Smooth muscle cell (in vitro differentiated cells): Measurements from ENCODE around the gene MCTP2. TPM values are rescaled to one million over a fixed set of nuclear protein-coding genes. Genes with fewer than 3 reads are reported as not detected.

ENCODE experiments used
- DNase-seq: peaks from one replicate; lab custom pipeline; 2025; ENCODE audit not compliant: unreplicated experiment; lab: John Stamatoyannopoulos, UW
- H2AFZ ChIP-seq: fragments of 200-600 bp; sonication (generic); 2 replicates; pipeline ENCODE4 v1.6.0; 2016; ENCODE audit warnings: antibody characterized with exemption, low read depth, mild to moderate bottlenecking
- H3F3A ChIP-seq: fragments of 200-600 bp; sonication (generic); 2 replicates; pipeline ENCODE4 v1.6.0; 2017; ENCODE audit warnings: antibody characterized with exemption, low read depth
- H3K27ac ChIP-seq: fragments of 200-600 bp; sonication (generic); 2 replicates; pipeline ENCODE4 v1.5.1; 2016; ENCODE audit warnings: low read depth, mild to moderate bottlenecking
- H3K27me3 ChIP-seq: fragments of 200-600 bp; sonication (generic); 2 replicates; pipeline ENCODE4 v1.6.1; 2016; ENCODE audit warnings: low read depth, mild to moderate bottlenecking
- H3K36me3 ChIP-seq: fragments of 200-600 bp; sonication (generic); 2 replicates; pipeline ENCODE4 v1.5.1; 2016; ENCODE audit warnings: low read depth
- H3K4me1 ChIP-seq: fragments of 200-600 bp; sonication (generic); 2 replicates; pipeline ENCODE4 v1.5.1; 2016; ENCODE audit warnings: low read depth
- H3K4me2 ChIP-seq: fragments of 200-600 bp; sonication (generic); 2 replicates; pipeline ENCODE4 v1.6.0; 2016; ENCODE audit warnings: mild to moderate bottlenecking
- H3K4me3 ChIP-seq: fragments of 200-600 bp; sonication (generic); 2 replicates; pipeline ENCODE4 v1.5.1; 2016; ENCODE audit warnings: mild to moderate bottlenecking
- H3K79me2 ChIP-seq: fragments of 200-600 bp; sonication (generic); 2 replicates; pipeline ENCODE4 v1.6.0; 2016; ENCODE audit warnings: low read depth, mild to moderate bottlenecking
- H3K9ac ChIP-seq: fragments of 200-600 bp; sonication (generic); 2 replicates; pipeline ENCODE4 v1.6.0; 2016; ENCODE audit warnings: low read depth
- H3K9me3 ChIP-seq: fragments of 200-600 bp; sonication (generic); replicated peaks from 2 replicates; pipeline ENCODE4 v1.5.1; 2016; ENCODE audit warnings: low read depth
- H4K20me1 ChIP-seq: fragments of 200-600 bp; sonication (generic); 2 replicates; pipeline ENCODE4 v1.6.0; 2016; ENCODE audit warnings: low read depth
- CTCF ChIP-seq: fragments of 200-600 bp; sonication (generic); IDR thresholded peaks from 2 replicates; pipeline ENCODE4 v1.5.1; 2017; ENCODE audit warnings: borderline replicate concordance, mild to moderate bottlenecking, antibody characterized with exemption; ENCODE audit not compliant: insufficient read depth, poor library complexity, severe bottlenecking
- WGBS: methylation state at CpG from one replicate; pipeline ENCODE4 v1.1.7; 2016; ENCODE audit warnings: low lambda C conversion rate; 5-methylcytosine and 5-hydroxymethylcytosine counted together
- polyA plus RNA-seq: library from polyadenylated mRNA; unstranded; fragments of >200 nt; fragmentation: Nextera tagmentation; extraction: Ambion mirVana; gene quantifications from 2 replicates; pipeline ENCODE4 v1.2.1, GENCODE V29; 2016
- total RNA-seq: library from RNA; depleted of rRNA; stranded (reverse); fragments of >200 nt; gene quantifications from 2 replicates; pipeline ENCODE4 v1.2.3, GENCODE V29; 2014

The MCTP2 gene
- total and polyA plus RNA-seq, 2 experiments from 2014 or later: 12.1 to 32.1 TPM

- no peaks in the 10 kb centered on the region for H3K9me3 ChIP-seq
- H3K36me3 ChIP-seq: no peaks in the 10 kb centered on the region
- H4K20me1 ChIP-seq: peaks cover 44% of the 10 kb centered on the region
- H3K27ac ChIP-seq: no peak overlapping the region
- H3K4me3 ChIP-seq: no peak overlapping the region
- no peak for DNase-seq
- no peak overlapping the region for H3K9ac ChIP-seq
- H3K4me2 ChIP-seq: no peak overlapping the region
- H3K79me2 ChIP-seq: no peaks in the 10 kb centered on the region
- TF ChIP-seq CTCF: no peak
- H3K4me1 ChIP-seq: no peaks in the 10 kb centered on the region
- no peak overlapping the region for H2AFZ ChIP-seq
- H3F3A ChIP-seq: no peaks in the 10 kb centered on the region
- WGBS: 62% methylated on average over 3 of the region's 3 CpGs
- no peaks in the 10 kb centered on the region for H3K27me3 ChIP-seq
Observed at GRCh38 chr15:94331731-94332130, 100.4 kb downstream of the MCTP2 start.

GRCh38 chr15:94335616-94336015, 104.3 kb downstream of the MCTP2 start:
- H3K27ac ChIP-seq: no peak overlapping the region
- no peaks in the 10 kb centered on the region for H3K36me3 ChIP-seq
- no peaks in the 10 kb centered on the region for H3K9me3 ChIP-seq
- H2AFZ ChIP-seq: no peak overlapping the region
- H3K27me3 ChIP-seq: no peaks in the 10 kb centered on the region
- no peaks in the 10 kb centered on the region for H3K4me1 ChIP-seq
- peaks cover 29% of the 10 kb centered on the region for H4K20me1 ChIP-seq
- H3K4me2 ChIP-seq: no peak overlapping the region
- no peak overlapping the region for H3K9ac ChIP-seq
- DNase-seq: no peak
- H3K79me2 ChIP-seq: no peaks in the 10 kb centered on the region
- no peak overlapping the region for H3K4me3 ChIP-seq
- H3F3A ChIP-seq: no peaks in the 10 kb centered on the region
- 83% methylated on average over 3 of the region's 3 CpGs for WGBS
- no peak for TF ChIP-seq CTCF

GRCh38 chr15:94336817-94337467, 105.6 kb downstream of the MCTP2 start:
- peaks cover 18% of the 10 kb centered on the region for H4K20me1 ChIP-seq
- no peak overlapping the region for H3K9ac ChIP-seq
- no peaks in the 10 kb centered on the region for H3K36me3 ChIP-seq
- WGBS: 96% methylated on average over 13 of the region's 13 CpGs
- no peak overlapping the region for H3K27ac ChIP-seq
- no peak overlapping the region for H3K4me2 ChIP-seq
- no peaks in the 10 kb centered on the region for H3K79me2 ChIP-seq
- H2AFZ ChIP-seq: no peak overlapping the region
- no peaks in the 10 kb centered on the region for H3K4me1 ChIP-seq
- no peak overlapping the region for H3K4me3 ChIP-seq
- no peak for TF ChIP-seq CTCF
- H3K27me3 ChIP-seq: no peaks in the 10 kb centered on the region
- no peak for DNase-seq
- H3K9me3 ChIP-seq: no peaks in the 10 kb centered on the region
- no peaks in the 10 kb centered on the region for H3F3A ChIP-seq

- H2AFZ ChIP-seq: no peak overlapping the region
- H3K4me1 ChIP-seq: no peaks in the 10 kb centered on the region
- H3K36me3 ChIP-seq: no peaks in the 10 kb centered on the region
- H3K79me2 ChIP-seq: no peaks in the 10 kb centered on the region
- WGBS: 95% methylated on average over 16 of the region's 16 CpGs
- no peak overlapping the region for H3K4me2 ChIP-seq
- H3K9ac ChIP-seq: no peak overlapping the region
- H3K27me3 ChIP-seq: no peaks in the 10 kb centered on the region
- TF ChIP-seq CTCF: no peak
- H3K27ac ChIP-seq: no peak overlapping the region
- H3F3A ChIP-seq: no peaks in the 10 kb centered on the region
- no peaks in the 10 kb centered on the region for H3K9me3 ChIP-seq
- no peak for DNase-seq
- H4K20me1 ChIP-seq: peaks cover 9% of the 10 kb centered on the region
- H3K4me3 ChIP-seq: no peak overlapping the region
Observed at GRCh38 chr15:94338243-94338846, 107.0 kb downstream of the MCTP2 start.
